HepG2 (cell line): ENCODE data around the gene SRCAP. TPM values are rescaled to one million over a fixed set of nuclear protein-coding genes. Genes with fewer than 3 reads are reported as not detected.

Experiments used
- GFI1 ChIP-seq: sonication (generic); formaldehyde crosslinking; IDR thresholded peaks from 2 replicates; pipeline ENCODE4 v1.5.0; 2020; ENCODE audit warnings: missing genetic modification reagents, mild to moderate bottlenecking, borderline replicate concordance
- HOXA3 ChIP-seq: sonication (generic); formaldehyde crosslinking; IDR thresholded peaks from 2 replicates; pipeline ENCODE4 v1.5.0; 2020; ENCODE audit warnings: missing genetic modification reagents
- IKZF1 ChIP-seq: fragments of 450-650 bp; IDR thresholded peaks from 2 replicates; pipeline ENCODE4 v1.7.1; 2016
- KDM3A ChIP-seq: IDR thresholded peaks from 2 replicates; pipeline ENCODE4 v1.6.1; 2018; ENCODE audit warnings: low read depth, missing compliant biosample characterization
- KLF11 ChIP-seq: IDR thresholded peaks from 2 replicates; pipeline ENCODE4 v1.6.1; 2016; ENCODE audit warnings: missing compliant biosample characterization
- MEIS2 ChIP-seq: sonication (generic); formaldehyde crosslinking; IDR thresholded peaks from 2 replicates; pipeline ENCODE4 v1.9.0; 2021; ENCODE audit warnings: mild to moderate bottlenecking, missing genetic modification reagents
- MTA1 ChIP-seq: sonication (generic); formaldehyde crosslinking; IDR thresholded peaks from 2 replicates; pipeline ENCODE4 v1.4.0; 2020; ENCODE audit warnings: missing genetic modification reagents, mild to moderate bottlenecking, borderline replicate concordance
- NFATC3 ChIP-seq: sonication (generic); formaldehyde crosslinking; IDR thresholded peaks from 2 replicates; pipeline ENCODE4 v1.5.1; 2020; ENCODE audit warnings: mild to moderate bottlenecking, missing genetic modification reagents
- PPARG ChIP-seq: conservative IDR thresholded peaks from 2 replicates; pipeline ENCODE4 v1.6.1; 2016; ENCODE audit warnings: missing biosample characterization, missing genetic modification reagents
- SKI ChIP-seq: fragments of 450-650 bp; IDR thresholded peaks from one replicate; pipeline ENCODE4 v1.6.1; 2018; ENCODE audit warnings: mild to moderate bottlenecking; ENCODE audit not compliant: partially characterized antibody
- ZBTB14 ChIP-seq: sonication (generic); formaldehyde crosslinking; IDR thresholded peaks from 2 replicates; pipeline ENCODE4 v1.4.0; 2020; ENCODE audit warnings: missing genetic modification reagents
- ZNF10 ChIP-seq: sonication (generic); formaldehyde crosslinking; IDR thresholded peaks from 2 replicates; pipeline ENCODE4 v1.4.0; 2020; ENCODE audit warnings: mild to moderate bottlenecking, low read depth, missing genetic modification reagents, borderline replicate concordance
- ZNF12 ChIP-seq: sonication (generic); formaldehyde crosslinking; IDR thresholded peaks from 2 replicates; pipeline ENCODE4 v1.5.0; 2020; ENCODE audit warnings: missing genetic modification reagents
- ZNF180 ChIP-seq: sonication (generic); formaldehyde crosslinking; IDR thresholded peaks from 2 replicates; pipeline ENCODE4 v1.4.0; 2020; ENCODE audit warnings: low read depth, missing genetic modification reagents, borderline replicate concordance
- ZNF761 ChIP-seq: sonication (generic); formaldehyde crosslinking; conservative IDR thresholded peaks from 2 replicates; pipeline ENCODE4 v1.4.0; 2020; ENCODE audit warnings: mild to moderate bottlenecking, missing genetic modification reagents
- ZNF781 ChIP-seq: sonication (generic); formaldehyde crosslinking; IDR thresholded peaks from 2 replicates; pipeline ENCODE4 v1.5.1; 2020; ENCODE audit warnings: borderline replicate concordance, mild to moderate bottlenecking, missing genetic modification reagents; ENCODE audit errors: not compliant biosample characterization
- ZXDC ChIP-seq: sonication (generic); formaldehyde crosslinking; IDR thresholded peaks from 2 replicates; pipeline ENCODE4 v1.5.0; 2020; ENCODE audit warnings: mild to moderate bottlenecking, missing genetic modification reagents
- polyA plus RNA-seq, 8 experiments: library from polyadenylated mRNA; depleted of rRNA in 3 of 8; stranded (reverse) in 7 of 8; unstranded in 1 of 8; fragments of >200 nt; fragmentation: Illumina TruSeq in 4 of 8; extraction: Trizol in 4 of 8; gene quantifications; 2 replicates each; pipeline versions ENCODE4 v1.2.1 to v1.2.3, GENCODE V29; 2011 to 2016; ENCODE audit warnings: low read depth in 4 of 8, missing spikeins in 1 of 8, mixed read lengths in 1 of 8; ENCODE audit not compliant: insufficient read depth in 1 of 8
- total RNA-seq, 5 experiments: library from RNA; depleted of rRNA; stranded (reverse); fragments of >200 nt; fragmentation: Illumina TruSeq; extraction: Trizol; gene quantifications; 2 replicates each; pipeline ENCODE4 v1.2.3, GENCODE V29; 2016; ENCODE audit warnings: low read depth in 1 of 5
- TF ChIP-seq, protein P1 (sequence below): sonication (generic); formaldehyde crosslinking; IDR thresholded peaks from 2 replicates; pipeline ENCODE4 v1.8.0; 2022; ENCODE audit warnings: mild to moderate bottlenecking, missing genetic modification reagents, moderate library complexity
- TF ChIP-seq, protein P2 (sequence below): sonication (generic); formaldehyde crosslinking; conservative IDR thresholded peaks from 2 replicates; pipeline ENCODE4 v1.4.0; 2020; ENCODE audit warnings: missing genetic modification reagents

SRCAP gene
- total and polyA plus RNA-seq, 2 of the 13 experiments (the other 11 are each of a cell fraction or from before 2014, with no cell fraction given) = 4.9 to 9.0 TPM

DNA sequence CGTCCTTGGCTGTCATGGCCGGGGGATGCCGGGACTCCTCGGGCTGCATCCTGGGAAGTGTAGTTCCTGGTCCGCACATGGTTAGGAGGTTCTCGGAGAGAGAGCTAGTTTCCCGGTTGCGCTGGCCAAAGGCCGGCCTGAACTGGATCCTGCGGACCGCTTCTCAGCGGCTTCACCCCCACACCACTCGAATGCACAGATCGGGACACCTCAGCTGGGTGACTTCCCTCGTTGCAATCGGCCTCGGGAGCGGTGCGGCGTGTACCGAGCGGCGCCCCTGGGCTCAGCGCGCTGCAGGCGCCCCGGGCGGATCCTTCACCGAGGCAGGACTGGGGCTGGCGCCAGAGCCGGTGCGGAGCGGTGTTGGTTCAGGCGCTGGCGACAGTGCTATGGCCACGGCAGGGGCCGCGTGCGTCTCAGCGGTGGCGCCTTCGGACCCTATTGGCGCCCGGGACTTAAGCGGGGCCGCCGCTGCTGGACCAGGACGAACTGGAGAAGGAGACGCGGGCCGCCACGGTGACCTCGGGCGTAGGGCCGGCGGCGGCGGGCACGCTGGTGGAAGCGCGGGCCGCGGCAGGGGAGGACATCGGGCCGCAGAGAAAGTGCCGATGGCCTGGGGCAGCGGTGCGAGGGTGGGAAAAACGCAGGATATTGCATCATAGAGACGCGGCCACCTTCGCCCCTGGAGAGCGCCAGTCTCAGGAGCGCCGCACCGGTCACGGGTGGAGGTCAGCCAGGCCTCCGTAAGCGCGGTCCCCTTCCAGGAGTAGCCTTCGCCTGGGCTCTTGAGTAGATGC lies 76.6 kb downstream of the SRCAP start (continued):
- TF ChIP-seq ZNF12 (CRISPR knock-in tag) (peak; percentile 54; the same call in 1 of the 2 replicates), ZBTB14 (CRISPR knock-in tag) (0 out of 2 replicates have a peak, but pooled peaks have one; percentile 10), IKZF1 (no peak), ZNF781 (CRISPR knock-in tag) (no peak), MEIS2 (CRISPR knock-in tag) (peak; percentile 71), ZNF180 (peak; percentile 86; the same call in 1 of the 2 replicates), ZNF761 (CRISPR knock-in tag) (peak; percentile 93), HOXA3 (peak; percentile 89), PPARG (CRISPR knock-in tag) (no peak; the same call in 1 of the 2 replicates), ZNF10 (CRISPR knock-in tag) (0 out of 2 replicates have a peak, but pooled peaks have one; percentile 80), GFI1 (CRISPR knock-in tag) (peak; percentile 64; the same call in 1 of the 2 replicates), MTA1 (peak; percentile 59; the same call in 1 of the 2 replicates), SKI (no peak), NFATC3 (CRISPR knock-in tag) (no peak; the same call in 1 of the 2 replicates), KLF11 (CRISPR knock-in tag) (peak; percentile 86; the same call in 1 of the 2 replicates), ZXDC (CRISPR knock-in tag) (peak; percentile 70), KDM3A (CRISPR knock-in tag) (peak; percentile 81; the same call in 1 of the 2 replicates)
- TF ChIP-seq, protein P1, sequence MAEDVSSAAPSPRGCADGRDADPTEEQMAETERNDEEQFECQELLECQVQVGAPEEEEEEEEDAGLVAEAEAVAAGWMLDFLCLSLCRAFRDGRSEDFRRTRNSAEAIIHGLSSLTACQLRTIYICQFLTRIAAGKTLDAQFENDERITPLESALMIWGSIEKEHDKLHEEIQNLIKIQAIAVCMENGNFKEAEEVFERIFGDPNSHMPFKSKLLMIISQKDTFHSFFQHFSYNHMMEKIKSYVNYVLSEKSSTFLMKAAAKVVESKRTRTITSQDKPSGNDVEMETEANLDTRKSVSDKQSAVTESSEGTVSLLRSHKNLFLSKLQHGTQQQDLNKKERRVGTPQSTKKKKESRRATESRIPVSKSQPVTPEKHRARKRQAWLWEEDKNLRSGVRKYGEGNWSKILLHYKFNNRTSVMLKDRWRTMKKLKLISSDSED = 0 out of 2 replicates have a peak, but pooled peaks have one; percentile 29
- TF ChIP-seq, protein P2, sequence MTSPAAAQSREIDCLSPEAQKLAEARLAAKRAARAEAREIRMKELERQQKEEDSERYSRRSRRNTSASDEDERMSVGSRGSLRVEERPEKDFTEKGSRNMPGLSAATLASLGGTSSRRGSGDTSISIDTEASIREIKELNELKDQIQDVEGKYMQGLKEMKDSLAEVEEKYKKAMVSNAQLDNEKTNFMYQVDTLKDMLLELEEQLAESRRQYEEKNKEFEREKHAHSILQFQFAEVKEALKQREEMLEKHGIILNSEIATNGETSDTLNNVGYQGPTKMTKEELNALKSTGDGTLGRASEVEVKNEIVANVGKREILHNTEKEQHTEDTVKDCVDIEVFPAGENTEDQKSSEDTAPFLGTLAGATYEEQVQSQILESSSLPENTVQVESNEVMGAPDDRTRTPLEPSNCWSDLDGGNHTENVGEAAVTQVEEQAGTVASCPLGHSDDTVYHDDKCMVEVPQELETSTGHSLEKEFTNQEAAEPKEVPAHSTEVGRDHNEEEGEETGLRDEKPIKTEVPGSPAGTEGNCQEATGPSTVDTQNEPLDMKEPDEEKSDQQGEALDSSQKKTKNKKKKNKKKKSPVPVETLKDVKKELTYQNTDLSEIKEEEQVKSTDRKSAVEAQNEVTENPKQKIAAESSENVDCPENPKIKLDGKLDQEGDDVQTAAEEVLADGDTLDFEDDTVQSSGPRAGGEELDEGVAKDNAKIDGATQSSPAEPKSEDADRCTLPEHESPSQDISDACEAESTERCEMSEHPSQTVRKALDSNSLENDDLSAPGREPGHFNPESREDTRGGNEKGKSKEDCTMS = peak; percentile 37; the same call in 1 of the 2 replicates
